GM21576 (cell line): ENCODE data around the gene STAT3.

Source experiments
- ATAC-seq: cut with Tn5 transposase; IDR thresholded peaks from one replicate; pipeline ENCODE4 v1.9.1; 2021; ENCODE audit warnings: mild to moderate bottlenecking, moderate library complexity; ENCODE audit not compliant: unreplicated experiment

STAT3 gene

GRCh38 chr17:42282478-42283080 is 105.7 kb downstream of the STAT3 start:
- ATAC-seq = no peak

- ATAC-seq = no peak
Measured at GRCh38 chr17:42281571-42282096, 106.6 kb downstream of the STAT3 start.

- ATAC-seq = no peak
Measured at GRCh38 chr17:42279776-42280630, 108.2 kb downstream of the STAT3 start.

DNA sequence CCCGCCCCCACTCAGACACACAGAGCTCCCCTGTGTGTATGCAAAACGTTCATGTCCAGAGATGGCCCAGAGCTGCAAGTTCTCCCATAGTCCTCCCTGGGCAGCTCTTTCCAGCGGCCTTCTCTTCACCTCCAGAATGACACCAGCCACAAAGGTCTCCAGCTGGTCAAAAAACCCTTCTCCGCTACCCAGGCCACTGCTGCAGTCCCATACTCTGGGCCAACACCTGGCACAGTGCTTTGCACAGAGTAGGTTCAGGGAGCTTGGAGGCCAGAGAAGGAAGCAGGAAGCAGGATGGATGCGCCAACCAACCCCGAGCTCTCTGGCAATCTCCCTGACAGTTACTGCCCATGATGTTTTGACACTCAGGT is 110.9 kb downstream of the STAT3 start:
- no peak for ATAC-seq

DNA sequence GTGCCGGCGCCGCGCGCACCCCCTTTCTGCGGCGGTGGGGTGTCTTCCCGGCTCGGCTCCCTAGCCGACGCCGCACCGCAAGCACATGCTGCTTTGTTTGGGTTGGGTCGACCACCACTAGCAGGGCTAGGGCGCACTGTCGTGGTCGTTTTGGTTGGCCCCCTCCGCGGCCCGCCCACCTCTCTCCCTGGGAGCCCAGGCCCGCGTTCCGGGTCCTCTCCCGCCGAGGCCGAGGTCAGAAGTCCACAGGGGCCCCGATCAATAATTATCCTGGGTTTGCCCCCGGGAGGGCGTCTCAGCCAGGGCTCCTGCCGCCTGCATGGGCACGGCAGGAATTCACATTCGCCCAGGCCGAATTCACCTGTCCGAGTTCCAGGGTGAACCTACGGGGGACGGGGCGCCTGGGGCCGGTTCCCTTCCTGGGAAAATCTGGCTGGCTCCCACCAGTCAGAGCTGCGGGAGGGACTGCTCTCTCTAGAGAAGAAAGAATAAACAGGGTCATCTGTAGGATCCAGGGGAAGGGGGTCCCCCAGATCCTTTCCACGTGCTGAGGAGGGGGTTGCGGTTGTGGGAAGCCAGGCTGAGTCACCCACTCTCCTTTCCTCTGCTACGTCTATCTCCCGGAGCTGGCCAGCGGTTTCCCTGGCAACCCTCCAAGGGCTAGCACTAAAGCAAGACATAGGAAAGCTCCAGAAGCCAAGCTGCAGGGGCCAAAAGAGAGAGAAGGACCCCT is 111.5 kb downstream of the STAT3 start:
- ATAC-seq = peak; percentile 6

- peak; percentile 47 for ATAC-seq
Measured at GRCh38 chr17:42276359-42276608, 112.0 kb downstream of the STAT3 start, which contains the start of gene STAT5B. TSS of gene STAT5B (minus strand) at chr17:42276391. CDS start at chr17:42232127, 44,264 bp downstream.

DNA sequence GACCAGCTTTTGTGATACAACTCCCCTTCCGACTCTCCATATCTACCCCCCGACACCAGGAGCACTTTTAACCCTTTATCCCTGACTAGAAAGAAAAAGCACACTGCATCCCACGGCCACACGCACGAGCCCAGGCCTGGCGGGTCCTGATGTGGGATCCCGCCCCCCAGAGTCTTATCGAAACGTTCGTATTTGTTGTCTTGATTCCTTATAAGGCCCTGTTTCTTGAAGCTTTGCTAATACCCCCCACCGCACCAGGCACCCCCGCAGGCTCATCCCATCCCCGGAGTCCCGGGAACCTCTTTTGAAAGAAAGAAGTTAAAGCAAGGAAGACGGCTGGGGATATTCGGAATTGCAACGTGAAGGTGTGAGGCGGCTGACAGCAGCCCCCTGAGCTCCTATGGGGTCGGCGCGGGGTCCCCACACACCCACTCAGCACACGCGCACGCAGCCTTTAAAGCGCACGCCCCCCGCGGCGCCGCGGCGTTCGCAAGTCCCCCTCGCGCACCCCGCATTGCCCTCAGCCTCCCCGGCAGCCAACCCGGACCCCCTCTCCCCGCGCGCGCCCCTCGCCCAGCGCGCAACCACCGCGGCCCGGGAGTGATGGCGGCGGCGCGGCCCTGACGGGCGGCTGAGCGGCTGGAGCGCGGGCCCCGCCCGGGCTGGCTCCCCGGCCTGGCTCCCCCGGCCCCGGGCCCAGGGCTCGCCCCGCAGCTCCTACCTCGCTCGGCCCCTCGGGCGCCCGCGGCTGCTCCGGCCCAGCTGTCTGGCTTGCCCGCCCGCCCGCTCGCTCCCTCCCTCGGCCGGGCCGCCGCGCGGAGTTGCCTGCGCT is 112.5 kb downstream of the STAT3 start:
- ATAC-seq = peak; percentile 28

GRCh38 chr17:42274812-42275526 is 113.3 kb downstream of the STAT3 start:
- ATAC-seq = no peak

- ATAC-seq = no peak
Measured at GRCh38 chr17:42274253-42274542, 114.0 kb downstream of the STAT3 start.

DNA sequence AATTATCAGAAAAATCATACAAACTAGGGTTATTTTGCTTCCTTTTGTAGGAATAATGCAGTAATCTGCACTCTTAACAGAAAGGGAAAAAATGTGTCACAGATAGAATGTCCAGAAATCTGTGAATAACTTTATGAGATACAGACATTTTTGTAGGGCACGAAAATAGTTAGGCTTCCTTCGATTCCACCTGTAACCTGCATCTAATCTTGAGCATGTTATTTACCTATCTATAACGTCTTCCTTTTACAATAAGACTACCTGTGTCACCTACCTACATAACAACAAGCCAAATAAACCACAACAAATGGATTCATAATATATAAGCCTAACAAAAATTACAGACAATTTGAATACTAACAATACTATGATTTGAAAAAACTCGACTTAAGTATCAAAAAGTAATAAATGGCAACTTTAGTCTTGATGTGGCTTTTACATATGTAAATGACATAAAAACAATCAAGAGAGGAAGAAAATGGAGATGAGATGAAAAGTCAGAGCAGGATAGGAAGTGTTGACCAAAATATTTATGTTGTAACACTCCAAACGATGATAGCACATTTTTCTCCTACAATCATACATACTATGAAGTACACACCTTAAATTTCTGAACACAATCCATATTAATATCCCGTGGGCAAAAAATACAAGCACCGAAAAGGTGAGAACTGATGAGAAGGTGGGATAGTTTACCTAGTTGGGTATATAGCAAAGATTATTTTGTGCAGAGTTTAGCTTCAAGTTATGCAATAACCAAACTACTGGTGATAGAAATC is 114.6 kb downstream of the STAT3 start:
- ATAC-seq = no peak

DNA sequence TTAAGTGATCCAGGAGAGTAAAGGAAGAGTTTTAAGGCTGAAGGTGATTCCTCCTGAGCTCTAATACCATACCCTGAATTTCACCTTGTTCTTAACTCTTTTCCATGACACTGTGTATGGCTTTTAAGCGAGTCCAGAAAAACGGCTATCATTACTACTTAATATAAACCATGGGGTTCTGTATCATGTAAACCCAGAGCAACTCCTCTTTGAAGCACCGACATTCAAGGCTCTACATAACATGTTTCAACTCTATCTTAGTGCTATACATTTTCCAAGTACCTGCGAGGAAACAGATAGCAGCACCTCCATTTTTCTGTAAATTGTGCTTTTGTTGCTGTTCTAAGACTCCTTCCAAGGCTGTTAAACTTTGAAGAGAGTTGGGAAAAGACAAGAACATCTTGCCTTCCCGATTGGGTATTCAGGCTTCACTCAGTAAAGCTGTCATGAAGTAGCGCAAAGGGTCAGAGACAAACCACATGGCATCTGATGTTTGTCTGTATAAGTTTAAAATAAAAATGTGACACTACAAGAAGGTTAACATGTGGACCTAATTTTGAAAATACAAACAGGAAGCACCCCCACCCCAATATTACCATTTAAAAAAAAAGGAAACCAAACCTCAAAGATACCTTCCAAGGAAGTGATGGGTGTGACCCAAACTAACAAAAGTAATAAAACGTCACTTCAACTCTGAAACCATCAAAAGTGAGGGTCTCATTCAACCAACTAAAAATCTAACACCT is 115.9 kb downstream of the STAT3 start:
- ATAC-seq = no peak

DNA sequence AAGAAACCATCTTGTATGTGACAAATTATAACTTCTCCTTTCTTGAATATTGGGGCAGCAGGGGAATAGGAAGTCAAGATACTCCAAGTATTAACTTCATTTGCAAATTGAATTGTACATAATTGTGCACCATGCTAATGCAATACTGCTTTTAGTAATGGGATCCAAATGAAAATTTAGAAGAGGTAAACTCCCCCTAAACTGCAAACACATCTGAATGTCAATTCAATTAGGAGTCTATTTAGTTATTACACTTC is 116.5 kb downstream of the STAT3 start:
- ATAC-seq = no peak

DNA sequence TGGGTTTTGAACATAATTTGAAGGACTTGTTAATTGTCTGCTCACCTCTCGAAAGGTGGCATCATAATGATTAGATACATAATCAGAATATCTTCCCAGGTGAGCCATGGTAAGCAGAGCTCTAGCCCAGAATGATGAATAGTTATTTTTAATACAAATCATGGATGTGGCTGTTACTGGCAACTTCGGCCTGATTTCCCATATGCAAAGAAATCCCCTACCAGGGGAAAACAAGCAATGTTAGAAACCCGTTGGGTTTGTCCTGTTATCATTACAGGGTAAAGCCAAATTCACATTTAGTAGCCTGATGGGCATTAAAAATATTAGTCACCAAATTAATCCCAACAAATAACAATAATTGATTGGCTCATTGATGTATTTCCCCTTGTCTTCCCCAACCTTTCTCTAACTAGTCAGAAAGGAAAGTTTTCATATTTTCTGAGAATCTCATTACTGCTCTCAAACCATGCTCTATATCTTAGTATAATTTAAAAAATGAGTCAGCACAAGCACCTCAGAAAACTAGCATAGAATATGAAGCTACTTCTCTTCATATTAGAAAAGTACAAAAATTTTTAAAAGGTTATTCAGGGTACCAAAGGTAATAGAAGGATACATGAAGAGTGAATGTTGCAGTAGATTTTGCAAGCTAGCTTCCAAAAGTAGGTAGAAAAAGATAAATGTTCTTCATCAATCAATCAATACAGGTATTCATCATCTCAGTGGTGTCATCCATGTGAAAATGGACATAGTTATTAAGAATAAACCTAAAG is 117.0 kb downstream of the STAT3 start:
- no peak for ATAC-seq

DNA sequence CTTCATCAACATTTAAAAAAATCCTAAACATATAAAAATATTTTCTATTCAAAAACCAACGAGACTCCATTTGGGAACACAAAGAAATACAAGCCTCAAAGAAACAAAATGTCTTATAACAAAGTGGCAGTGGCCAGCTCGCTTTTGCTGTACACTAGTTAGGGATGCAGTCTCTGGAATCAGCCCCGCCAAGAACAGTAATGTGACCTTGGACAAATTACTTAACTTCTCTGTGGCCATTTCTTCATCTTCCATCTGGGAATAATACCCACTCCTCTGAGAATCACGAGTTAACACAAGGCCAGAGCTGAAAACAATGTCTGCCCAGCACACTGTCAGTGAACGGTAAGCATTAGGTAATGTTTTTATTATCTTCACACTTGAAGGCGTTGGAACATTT is 117.6 kb downstream of the STAT3 start:
- no peak for ATAC-seq

- ATAC-seq = no peak
Measured at GRCh38 chr17:42270170-42270535, 118.1 kb downstream of the STAT3 start.

DNA sequence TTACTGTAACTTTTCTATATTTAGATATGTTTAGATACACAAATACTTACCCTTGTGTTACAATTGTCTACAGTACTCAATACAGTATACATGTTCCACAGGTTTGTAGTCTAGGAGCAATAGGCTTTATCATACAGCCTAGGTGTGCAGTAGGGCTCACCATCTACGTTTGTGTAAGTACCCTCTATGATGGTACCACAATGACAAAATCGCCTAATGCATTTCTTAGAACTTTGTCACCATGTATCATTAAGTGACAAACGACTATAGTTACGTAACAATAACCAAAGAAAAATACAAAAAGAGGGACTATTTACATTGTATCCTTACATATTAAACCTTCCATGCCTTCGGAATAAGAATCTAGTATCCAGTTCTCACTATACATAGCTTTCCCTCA is 120.0 kb downstream of the STAT3 start:
- ATAC-seq = no peak

DNA sequence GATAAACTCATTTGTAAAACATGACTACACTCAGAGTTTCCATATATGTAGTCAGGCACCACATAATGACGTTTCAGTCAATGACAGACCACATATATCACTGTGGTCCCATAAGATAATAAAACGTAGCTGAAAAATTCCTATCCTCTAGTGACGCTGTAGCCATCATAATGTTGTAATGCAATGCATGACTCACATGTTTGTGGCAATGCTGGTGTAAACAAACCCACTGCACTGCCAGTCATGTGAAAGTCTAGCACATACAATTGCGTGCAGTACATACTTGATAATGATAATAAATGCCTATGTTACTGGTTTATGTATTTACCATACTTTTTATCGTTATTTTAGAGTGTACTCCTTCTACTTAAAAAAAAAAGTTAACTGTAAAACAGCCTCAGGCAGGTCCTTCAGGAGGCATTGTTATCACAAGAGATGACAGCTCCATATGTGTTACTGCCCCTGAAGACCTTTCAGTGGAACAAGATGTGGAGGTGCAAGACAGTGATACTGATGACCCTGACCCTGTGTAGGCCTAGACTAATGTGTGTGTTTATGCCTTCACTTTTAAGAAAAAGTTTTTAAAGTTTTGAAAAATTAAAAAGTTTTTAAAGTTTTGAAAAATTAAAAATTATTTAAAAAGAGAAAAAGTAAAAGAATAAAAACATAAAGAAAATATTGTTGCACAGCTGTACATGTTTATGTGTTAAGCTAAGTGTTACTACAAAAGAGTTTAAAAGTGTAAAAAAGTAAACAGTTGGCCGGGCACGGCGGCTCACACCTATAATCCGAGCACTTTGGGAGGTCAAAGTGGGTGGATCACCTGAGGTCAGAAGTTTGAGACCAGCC is 121.1 kb downstream of the STAT3 start:
- no peak for ATAC-seq

DNA sequence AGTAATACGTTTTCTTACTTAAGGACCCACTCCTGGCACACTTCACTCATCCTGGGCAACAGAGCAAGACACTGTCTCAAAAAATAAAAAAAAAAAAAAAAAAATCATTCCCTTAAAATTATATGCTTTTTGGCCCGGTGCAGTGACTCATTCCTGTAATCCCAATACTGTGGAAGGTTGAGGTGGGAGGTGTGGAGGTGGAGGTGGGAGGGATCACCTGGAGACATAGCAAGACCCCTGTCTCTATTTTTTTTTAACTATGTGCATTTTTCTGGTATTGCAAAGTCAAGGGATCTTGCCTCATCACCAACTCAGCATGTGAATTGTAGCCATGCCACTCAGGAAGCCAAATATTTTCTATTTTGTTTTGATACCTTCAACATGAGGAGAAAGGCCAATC is 121.8 kb downstream of the STAT3 start:
- ATAC-seq = no peak
